Measurements from ENCODE around the gene NFIA. TPM values are rescaled to one million over a fixed set of nuclear protein-coding genes. Genes with fewer than 3 reads are reported as not detected.

The NFIA gene
- total RNA-seq, 6 donors from 2014 or later: 33.5 to 94.3 (median 44.9) TPM

DNA sequence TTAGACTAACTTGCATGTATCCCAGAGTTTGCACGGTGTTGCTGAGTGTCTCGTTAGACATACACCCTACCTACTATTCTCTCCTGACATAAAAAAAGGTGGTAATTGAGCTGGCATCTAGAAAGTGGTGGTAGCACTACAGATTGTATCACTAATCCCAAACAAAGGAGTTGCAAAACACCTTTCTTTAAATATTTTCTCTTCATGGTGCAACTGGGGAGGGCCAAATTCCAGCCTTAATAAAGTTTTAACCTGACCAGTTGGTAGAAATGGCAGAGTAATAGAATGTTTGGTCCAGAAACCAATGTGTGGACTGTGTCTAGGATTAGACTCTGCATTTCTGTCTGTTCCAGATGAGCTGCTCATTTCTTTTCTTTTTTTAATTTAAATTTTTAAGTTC, 40.0 kb downstream of the NFIA start:
- Histone ChIP-seq H3K27ac (no peak overlapping the region), H3K9me3 (no peaks in the 10 kb centered on the region), H3K36me3 (no peaks in the 10 kb centered on the region), H3K4me1 (peaks cover 22 to 40% (median 29%) of the 10 kb centered on the region in 4 donors), H3K4me3 (no peak overlapping the region), H3K27me3 (no peaks in the 10 kb centered on the region)
- DNase-seq (no peak), ATAC-seq (ENCODE audit: low FRiP score in 2 of 2) (no peak)
- WGBS, 2 donors: 81 to 90% methylated on average over 2 of the region's 2 CpGs
- TF ChIP-seq POLR2AphosphoS5 (IDR thresholded peaks at IDR 0.05): no peak
- TF ChIP-seq, protein P1, sequence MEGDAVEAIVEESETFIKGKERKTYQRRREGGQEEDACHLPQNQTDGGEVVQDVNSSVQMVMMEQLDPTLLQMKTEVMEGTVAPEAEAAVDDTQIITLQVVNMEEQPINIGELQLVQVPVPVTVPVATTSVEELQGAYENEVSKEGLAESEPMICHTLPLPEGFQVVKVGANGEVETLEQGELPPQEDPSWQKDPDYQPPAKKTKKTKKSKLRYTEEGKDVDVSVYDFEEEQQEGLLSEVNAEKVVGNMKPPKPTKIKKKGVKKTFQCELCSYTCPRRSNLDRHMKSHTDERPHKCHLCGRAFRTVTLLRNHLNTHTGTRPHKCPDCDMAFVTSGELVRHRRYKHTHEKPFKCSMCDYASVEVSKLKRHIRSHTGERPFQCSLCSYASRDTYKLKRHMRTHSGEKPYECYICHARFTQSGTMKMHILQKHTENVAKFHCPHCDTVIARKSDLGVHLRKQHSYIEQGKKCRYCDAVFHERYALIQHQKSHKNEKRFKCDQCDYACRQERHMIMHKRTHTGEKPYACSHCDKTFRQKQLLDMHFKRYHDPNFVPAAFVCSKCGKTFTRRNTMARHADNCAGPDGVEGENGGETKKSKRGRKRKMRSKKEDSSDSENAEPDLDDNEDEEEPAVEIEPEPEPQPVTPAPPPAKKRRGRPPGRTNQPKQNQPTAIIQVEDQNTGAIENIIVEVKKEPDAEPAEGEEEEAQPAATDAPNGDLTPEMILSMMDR (IDR thresholded peaks at IDR 0.05): no peak

DNA sequence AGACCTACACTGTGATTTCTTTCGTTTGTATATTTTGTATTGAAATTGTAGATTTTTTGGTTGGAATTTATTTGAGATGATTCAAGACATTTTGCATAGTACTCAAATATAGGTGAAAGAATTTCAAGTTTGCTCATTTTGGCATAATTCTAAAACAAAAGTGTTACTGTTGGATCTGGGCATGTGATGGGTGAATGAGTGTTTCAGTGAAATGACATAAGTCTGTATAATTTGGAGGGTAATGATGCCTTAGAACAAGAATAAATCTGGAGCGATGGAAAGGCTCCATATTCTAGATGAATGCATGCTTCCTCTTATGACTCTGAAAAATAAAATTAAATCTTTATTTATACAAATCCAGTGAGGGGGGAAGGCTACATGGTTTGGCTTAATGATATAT, 41.0 kb downstream of the NFIA start:
- Histone ChIP-seq H3K4me1 (peaks cover 22 to 40% (median 29%) of the 10 kb centered on the region in 4 donors), H3K9me3 (no peaks in the 10 kb centered on the region), H3K4me3 (no peak overlapping the region), H3K27ac (no peak overlapping the region), H3K27me3 (no peaks in the 10 kb centered on the region), H3K36me3 (no peaks in the 10 kb centered on the region)
- ATAC-seq (ENCODE audit: low FRiP score in 2 of 2): no peak
- no peak for DNase-seq
- TF ChIP-seq POLR2AphosphoS5 (IDR thresholded peaks at IDR 0.05) (no peak), POLR2A (IDR thresholded peaks at IDR 0.05) (no peak), EP300 (IDR thresholded peaks at IDR 0.05) (no peak)
- TF ChIP-seq, protein P1 (IDR thresholded peaks at IDR 0.05): no peak
- 82 to 87% methylated on average over 2 of the region's 2 CpGs for WGBS, 2 donors

DNA sequence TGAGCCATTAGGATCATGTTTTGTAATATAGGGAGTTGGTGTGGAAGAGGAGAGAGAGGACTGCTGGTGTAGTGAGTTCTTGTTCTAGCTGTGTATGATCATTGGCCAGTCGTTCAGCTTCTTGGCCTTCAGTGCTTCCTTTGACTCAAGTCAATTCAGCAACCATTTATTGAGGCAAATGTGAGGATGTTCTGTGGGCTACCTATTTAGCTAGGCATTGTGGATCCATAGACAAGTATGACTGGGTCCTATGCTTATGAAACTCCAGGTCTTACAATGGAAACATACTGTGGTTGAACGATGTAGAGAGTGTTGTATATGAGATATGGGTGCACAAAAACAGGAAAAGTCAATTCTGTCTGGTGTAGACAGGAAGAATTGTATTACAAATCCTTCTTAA, 41.7 kb downstream of the NFIA start:
- 59 to 77% methylated on average over 2 of the region's 2 CpGs for WGBS, 2 donors
- no peak overlapping the region for H3K4me3 ChIP-seq
- no peak overlapping the region for H3K27ac ChIP-seq
- H3K9me3 ChIP-seq: no peaks in the 10 kb centered on the region
- no peak for ATAC-seq (ENCODE audit: low FRiP score in 2 of 2)
- H3K27me3 ChIP-seq: no peaks in the 10 kb centered on the region
- no peaks in the 10 kb centered on the region for H3K36me3 ChIP-seq
- TF ChIP-seq, protein P1 (IDR thresholded peaks at IDR 0.05): no peak
- TF ChIP-seq POLR2AphosphoS5 (IDR thresholded peaks at IDR 0.05) (no peak), EP300 (IDR thresholded peaks at IDR 0.05) (no peak), POLR2A (IDR thresholded peaks at IDR 0.05) (no peak)
- H3K4me1 ChIP-seq: peaks cover 22 to 38% (median 27%) of the 10 kb centered on the region in 4 donors
- DNase-seq: no peak

DNA sequence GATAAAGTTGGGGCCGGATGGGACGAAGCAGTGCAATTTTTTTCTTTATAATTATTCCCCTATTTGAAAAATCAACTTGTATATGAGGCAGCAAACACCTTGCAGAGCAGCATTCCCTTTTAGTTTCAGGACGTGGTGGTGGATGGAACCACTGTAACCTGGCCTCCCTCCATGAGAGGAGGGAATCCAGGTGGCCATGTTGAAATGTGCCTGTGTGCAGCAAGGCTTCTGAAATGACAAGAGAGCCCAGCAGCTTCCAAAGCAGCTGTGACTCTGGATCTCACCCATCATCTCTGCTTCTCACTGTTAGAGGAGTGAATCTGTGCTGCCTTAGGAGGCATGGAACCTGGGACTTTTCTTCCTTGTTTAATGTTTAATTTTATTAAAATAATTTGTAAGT, 42.3 kb downstream of the NFIA start:
- H3K27me3 ChIP-seq: no peaks in the 10 kb centered on the region
- peaks cover 17 to 32% (median 24%) of the 10 kb centered on the region in 4 donors for H3K4me1 ChIP-seq
- 77 to 88% methylated on average over 3 of the region's 3 CpGs for WGBS, 2 donors
- H3K36me3 ChIP-seq: no peaks in the 10 kb centered on the region
- no peaks in the 10 kb centered on the region for H3K9me3 ChIP-seq
- TF ChIP-seq POLR2AphosphoS5 (IDR thresholded peaks at IDR 0.05): no peak
- TF ChIP-seq EP300 (IDR thresholded peaks at IDR 0.05): no peak
- TF ChIP-seq, protein P1 (IDR thresholded peaks at IDR 0.05): no peak
- no peak for TF ChIP-seq POLR2A (IDR thresholded peaks at IDR 0.05)
- no peak overlapping the region for H3K4me3 ChIP-seq
- H3K27ac ChIP-seq: no peak overlapping the region
- DNase-seq: no peak
- no peak for ATAC-seq (ENCODE audit: low FRiP score in 2 of 2)

DNA sequence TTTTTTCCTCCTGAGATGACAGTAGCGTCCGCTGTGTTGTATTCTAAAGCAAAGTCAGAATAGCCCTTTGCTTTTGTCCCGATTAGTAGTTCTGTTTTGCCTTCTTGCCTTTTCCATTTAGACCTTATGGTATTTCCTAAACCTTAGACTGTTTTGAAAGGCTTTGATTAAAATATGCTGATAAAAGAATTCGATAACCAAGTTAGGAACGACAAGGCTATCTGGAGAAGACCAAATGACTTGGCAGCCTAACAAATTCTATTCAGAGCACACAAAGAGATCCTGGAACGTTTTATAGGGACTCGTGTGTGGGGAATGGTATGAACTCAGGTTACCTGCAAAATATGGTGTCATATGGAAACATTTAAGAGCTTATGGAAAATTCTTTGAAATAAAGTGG, 42.9 kb downstream of the NFIA start:
- H3K27ac ChIP-seq: no peak overlapping the region
- peaks cover 13 to 27% (median 22%) of the 10 kb centered on the region in 4 donors for H3K4me1 ChIP-seq
- no peaks in the 10 kb centered on the region for H3K9me3 ChIP-seq
- H3K27me3 ChIP-seq: no peaks in the 10 kb centered on the region
- no peaks in the 10 kb centered on the region for H3K36me3 ChIP-seq
- WGBS, 2 donors: 55 to 56% methylated on average over 7 of the region's 7 CpGs
- ATAC-seq (ENCODE audit: low FRiP score in 2 of 2) (no peak), DNase-seq (no peak)
- TF ChIP-seq EP300 (IDR thresholded peaks at IDR 0.05) (no peak), POLR2A (IDR thresholded peaks at IDR 0.05) (no peak), POLR2AphosphoS5 (IDR thresholded peaks at IDR 0.05) (no peak)
- TF ChIP-seq, protein P1 (IDR thresholded peaks at IDR 0.05): no peak
- no peak overlapping the region for H3K4me3 ChIP-seq

Measured in upper lobe of left lung (tissue), 6 donors.